Lung (tissue), 12 donors: ENCODE measurements around the gene ZC3H13. TPM values are rescaled to one million over a fixed set of nuclear protein-coding genes. Genes with fewer than 3 reads are reported as not detected.

ENCODE experiments used
- ATAC-seq: fragments of 200-7000 bp; cut with Tn5 transposase; one replicate; pipeline ENCODE4 v1.9.1; 2020; ENCODE audit warnings: moderate number of reproducible peaks; ENCODE audit not compliant: insufficient read depth, low FRiP score
- DNase-seq, 3 donors: peaks; one replicate each; pipeline ENCODE4 v3.0.0-alpha.2; 2013 to 2017
- H3K27ac ChIP-seq, 2 donors: one replicate each; pipeline ENCODE4 v1.5.1; 2013; ENCODE audit warnings: mild to moderate bottlenecking in 2 of 2, moderate library complexity in 2 of 2, control low read depth in 1 of 2, inconsistent platforms in 1 of 2, low read depth in 1 of 2, low read length in 1 of 2
- H3K27me3 ChIP-seq, 3 donors: one replicate each; pipeline ENCODE4 v1.5.1; 2013; ENCODE audit warnings: low read length in 2 of 3; ENCODE audit not compliant: control insufficient read depth in 3 of 3, insufficient read depth in 3 of 3
- H3K36me3 ChIP-seq, 4 donors: one replicate each; pipeline ENCODE4 v1.5.1; 2013; ENCODE audit warnings: low read length in 4 of 4, mild to moderate bottlenecking in 1 of 4, moderate library complexity in 1 of 4; ENCODE audit not compliant: control insufficient read depth in 4 of 4, insufficient read depth in 4 of 4
- H3K4me1 ChIP-seq, 5 donors: one replicate each; pipeline ENCODE4 v1.5.1; 2013; ENCODE audit warnings: low read length in 5 of 5, mild to moderate bottlenecking in 2 of 5, moderate library complexity in 1 of 5; ENCODE audit not compliant: control insufficient read depth in 5 of 5, insufficient read depth in 5 of 5
- H3K4me3 ChIP-seq: one replicate; pipeline ENCODE4 v1.5.1; 2013; ENCODE audit warnings: mild to moderate bottlenecking, control low read depth, moderate library complexity
- H3K9ac ChIP-seq, 2 donors: one replicate each; pipeline ENCODE4 v1.5.1; 2013; ENCODE audit warnings: low read length in 2 of 2, control low read depth in 1 of 2; ENCODE audit not compliant: insufficient read depth in 1 of 2
- H3K9me3 ChIP-seq, 4 donors: one replicate each; pipeline ENCODE4 v1.5.1; 2013; ENCODE audit warnings: low read length in 3 of 4, mild to moderate bottlenecking in 1 of 4, moderate library complexity in 1 of 4; ENCODE audit not compliant: control insufficient read depth in 4 of 4, insufficient read depth in 3 of 4
- WGBS, 2 donors: extraction: QIAGEN DNeasy Blood & Tissue Kit; methylation state at CpG; one replicate each; pipeline ENCODE4 v1.1.7; 2013; 5-methylcytosine and 5-hydroxymethylcytosine counted together
- polyA plus RNA-seq, 2 donors: library from polyadenylated mRNA; stranded (reverse); fragments of 200-250 nt; gene quantifications; one replicate each; pipeline ENCODE4 v1.2.1, GENCODE V29; 2013
- total RNA-seq, 2 donors: library from RNA; depleted of rRNA in 1 of 2; stranded (reverse); fragments of >200 nt in 1 of 2; gene quantifications; one replicate each; pipeline ENCODE4 v1.2.1, GENCODE V29; 2014 to 2021
- TF ChIP-seq, protein P1 (sequence below): IDR thresholded peaks from 2 replicates; pipeline ENCODE4 v1.5.1; 2012; ENCODE audit warnings: mild to moderate bottlenecking; ENCODE audit errors: control extremely low read depth, extremely low read depth
- donor health status: control.
- donor health status: control.
- donor health status: Bipolar disorder and iron deficiency.
- donor health status: healthy.
- donor health status: DM: yes; HTN: yes; CAD: no.

ZC3H13 gene
- total and polyA plus RNA-seq, 4 donors: 12.6 to 54.3 (median 27.3) TPM

DNA sequence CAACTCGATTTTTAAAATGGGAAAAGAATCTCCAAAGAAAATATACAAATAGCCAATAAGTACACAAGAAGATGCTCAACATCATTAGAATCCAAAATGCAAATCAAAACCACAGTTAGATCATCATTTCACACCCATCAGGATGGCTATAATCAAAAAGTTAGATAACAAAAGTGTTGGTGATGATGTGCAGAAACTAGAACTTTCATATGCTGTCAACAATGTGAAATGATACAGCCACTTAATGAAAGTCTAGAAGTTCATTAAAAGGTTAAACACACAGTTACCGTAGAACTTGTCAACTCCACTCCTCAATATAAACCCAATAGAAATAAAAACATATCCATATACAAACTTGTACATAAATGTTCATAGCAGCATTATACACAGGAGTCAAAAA is 11.8 kb downstream of the ZC3H13 start:
- H3K36me3 ChIP-seq: peaks cover 6 to 18% (median 12%) of the 10 kb centered on the region in 4 donors
- 80 to 87% methylated on average over 2 of the region's 2 CpGs for WGBS, 2 donors

DNA sequence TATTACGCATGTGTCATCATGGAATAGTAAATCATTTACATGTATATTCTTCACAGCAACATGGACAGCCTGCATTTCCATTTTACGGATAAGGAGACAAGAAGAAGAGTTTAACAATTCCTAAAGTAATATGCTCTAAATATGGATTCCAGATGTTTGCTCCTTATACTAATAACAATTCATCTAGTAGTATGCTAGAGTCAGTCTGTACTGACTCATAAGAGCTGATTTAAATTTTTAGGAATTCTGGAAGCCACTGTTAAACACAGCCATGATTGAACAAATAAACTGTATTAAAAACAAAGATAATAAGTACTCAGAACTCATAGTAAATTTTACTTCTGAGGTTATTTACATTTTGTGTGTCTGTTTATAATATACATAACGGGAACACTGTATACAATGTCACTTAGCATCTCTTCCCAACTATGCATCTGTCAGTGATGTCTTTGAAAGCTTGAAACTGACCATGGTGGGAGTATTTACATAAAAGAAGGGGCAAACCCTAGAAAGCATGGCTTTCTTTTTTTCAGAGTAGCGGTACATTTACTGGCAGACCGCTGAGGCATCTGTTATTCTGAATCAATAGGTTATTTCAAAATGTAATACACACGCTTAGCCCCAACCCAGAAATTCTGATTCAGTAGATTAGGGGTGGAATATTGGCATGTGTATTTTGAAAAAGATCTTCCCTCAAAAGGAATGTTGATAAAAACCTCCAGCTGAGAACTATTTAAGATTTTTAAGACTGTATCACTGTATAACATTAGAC is 12.9 kb downstream of the ZC3H13 start:
- H3K4me3 ChIP-seq: no peak overlapping the region
- DNase-seq (no peak), ATAC-seq (no peak)
- 95% methylated on average over 6 of the region's 6 CpGs for WGBS, 2 donors
- H3K27me3 ChIP-seq: no peaks in the 10 kb centered on the region
- no peak overlapping the region for H3K9ac ChIP-seq
- H3K4me1 ChIP-seq: peaks cover 0 to 2% (median 0%) of the 10 kb centered on the region in 5 donors
- H3K27ac ChIP-seq: no peak overlapping the region
- TF ChIP-seq, protein P1, sequence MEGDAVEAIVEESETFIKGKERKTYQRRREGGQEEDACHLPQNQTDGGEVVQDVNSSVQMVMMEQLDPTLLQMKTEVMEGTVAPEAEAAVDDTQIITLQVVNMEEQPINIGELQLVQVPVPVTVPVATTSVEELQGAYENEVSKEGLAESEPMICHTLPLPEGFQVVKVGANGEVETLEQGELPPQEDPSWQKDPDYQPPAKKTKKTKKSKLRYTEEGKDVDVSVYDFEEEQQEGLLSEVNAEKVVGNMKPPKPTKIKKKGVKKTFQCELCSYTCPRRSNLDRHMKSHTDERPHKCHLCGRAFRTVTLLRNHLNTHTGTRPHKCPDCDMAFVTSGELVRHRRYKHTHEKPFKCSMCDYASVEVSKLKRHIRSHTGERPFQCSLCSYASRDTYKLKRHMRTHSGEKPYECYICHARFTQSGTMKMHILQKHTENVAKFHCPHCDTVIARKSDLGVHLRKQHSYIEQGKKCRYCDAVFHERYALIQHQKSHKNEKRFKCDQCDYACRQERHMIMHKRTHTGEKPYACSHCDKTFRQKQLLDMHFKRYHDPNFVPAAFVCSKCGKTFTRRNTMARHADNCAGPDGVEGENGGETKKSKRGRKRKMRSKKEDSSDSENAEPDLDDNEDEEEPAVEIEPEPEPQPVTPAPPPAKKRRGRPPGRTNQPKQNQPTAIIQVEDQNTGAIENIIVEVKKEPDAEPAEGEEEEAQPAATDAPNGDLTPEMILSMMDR: no peak
- peaks cover 6 to 18% (median 15%) of the 10 kb centered on the region in 4 donors for H3K36me3 ChIP-seq
- no peaks in the 10 kb centered on the region for H3K9me3 ChIP-seq

More for the DNA sequence above, 11.8 kb downstream of the ZC3H13 start:
- no peaks in the 10 kb centered on the region for H3K27me3 ChIP-seq
- ATAC-seq (no peak), DNase-seq (no peak)
- no peak overlapping the region for H3K27ac ChIP-seq
- H3K9ac ChIP-seq: no peak overlapping the region
- TF ChIP-seq, protein P1: no peak
- H3K9me3 ChIP-seq: no peaks in the 10 kb centered on the region
- no peak overlapping the region for H3K4me3 ChIP-seq
- H3K4me1 ChIP-seq: peaks cover 0 to 2% (median 0%) of the 10 kb centered on the region in 5 donors

DNA sequence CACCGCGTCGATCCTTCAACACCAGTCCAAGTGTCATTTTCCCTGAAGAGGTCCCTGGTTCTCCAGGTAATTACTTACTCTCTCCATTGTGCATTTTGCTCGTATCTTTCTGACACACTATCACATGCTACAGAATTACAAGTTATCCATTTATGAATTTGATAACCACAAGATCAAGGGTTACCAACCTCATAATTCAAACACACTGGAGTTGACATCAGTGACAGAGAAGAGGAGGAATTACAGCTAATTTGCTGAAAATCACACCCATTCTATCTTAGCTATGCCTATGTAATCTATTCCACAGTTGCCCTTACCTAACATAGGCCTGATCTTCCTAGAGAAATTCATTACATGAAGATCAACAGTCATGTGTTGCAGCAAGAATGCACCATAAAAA is 14.2 kb downstream of the ZC3H13 start:
- WGBS, 2 donors: 95 to 97% methylated on average over 4 of the region's 4 CpGs
- ATAC-seq: no peak
- H3K36me3 ChIP-seq: peaks cover 6 to 27% (median 18%) of the 10 kb centered on the region in 4 donors

More for the DNA sequence above, 14.2 kb downstream of the ZC3H13 start:
- Histone ChIP-seq H3K27me3 (no peaks in the 10 kb centered on the region), H3K27ac (no peak overlapping the region), H3K9me3 (no peaks in the 10 kb centered on the region), H3K4me1 (peaks cover 0 to 2% (median 0%) of the 10 kb centered on the region in 5 donors), H3K9ac (no peak overlapping the region), H3K4me3 (no peak overlapping the region)
- DNase-seq: no peak
- TF ChIP-seq, protein P1: no peak
